HG03108 (cell line): ENCODE data around the gene ZNF536.
"Not testable (repeated sequence)": the region's sequence is repeated elsewhere in the genome, so short reads cannot be mapped to it uniquely, and the experiment has no call there.

ENCODE experiments used
- ATAC-seq: cut with Tn5 transposase; IDR thresholded peaks from one replicate; pipeline ENCODE4 v1.9.1; 2021; ENCODE audit warnings: moderate library complexity; ENCODE audit not compliant: unreplicated experiment

The ZNF536 gene

GRCh38 chr19:30386551-30387143 lies 14.5 kb downstream of the ZNF536 start:
- ATAC-seq, result no peak

DNA sequence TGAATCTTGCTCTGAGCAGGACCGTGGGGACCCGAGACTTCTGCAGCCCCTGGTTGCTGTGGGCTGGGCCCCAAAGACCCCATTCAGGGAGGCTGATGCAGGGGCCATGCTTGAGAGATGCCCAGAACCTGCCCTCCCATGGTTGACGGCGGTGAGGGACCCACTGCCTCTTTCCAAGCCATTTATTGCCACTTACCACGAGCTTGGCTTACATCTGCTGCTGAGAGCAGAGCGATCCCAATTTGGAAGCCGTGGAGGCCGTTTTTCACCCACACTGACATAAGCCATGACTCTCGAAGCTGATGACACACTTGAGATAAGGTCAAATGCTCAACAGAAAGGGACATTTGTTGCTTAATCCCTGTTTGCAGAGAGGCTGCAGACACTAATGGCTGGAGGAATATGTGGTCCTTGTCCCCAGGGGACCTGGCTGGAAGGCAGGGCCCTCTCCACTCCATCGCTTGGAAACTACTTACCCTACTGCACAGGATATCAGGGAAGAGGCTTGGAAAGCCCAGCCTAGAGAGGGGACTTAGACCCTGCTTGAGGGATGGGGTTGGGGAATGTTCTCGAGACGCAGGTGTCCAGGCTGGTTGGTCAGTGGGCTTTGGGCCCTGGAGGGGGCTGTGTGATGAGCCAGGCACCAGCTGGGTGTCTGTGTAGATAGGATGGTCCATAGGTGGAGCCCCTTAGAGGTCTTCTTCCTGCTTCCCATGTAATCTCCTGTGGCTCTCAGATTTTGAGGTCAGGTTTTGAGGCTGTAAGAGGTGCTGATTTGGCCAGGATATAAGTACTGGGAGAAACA lies 15.3 kb downstream of the ZNF536 start:
- no peak for ATAC-seq

- no peak for ATAC-seq
Observed at GRCh38 chr19:30388327-30388726, 16.1 kb downstream of the ZNF536 start.

GRCh38 chr19:30388819-30389218 lies 16.6 kb downstream of the ZNF536 start:
- ATAC-seq, result no peak

GRCh38 chr19:30390356-30390988 lies 18.3 kb downstream of the ZNF536 start:
- ATAC-seq, result no peak

DNA sequence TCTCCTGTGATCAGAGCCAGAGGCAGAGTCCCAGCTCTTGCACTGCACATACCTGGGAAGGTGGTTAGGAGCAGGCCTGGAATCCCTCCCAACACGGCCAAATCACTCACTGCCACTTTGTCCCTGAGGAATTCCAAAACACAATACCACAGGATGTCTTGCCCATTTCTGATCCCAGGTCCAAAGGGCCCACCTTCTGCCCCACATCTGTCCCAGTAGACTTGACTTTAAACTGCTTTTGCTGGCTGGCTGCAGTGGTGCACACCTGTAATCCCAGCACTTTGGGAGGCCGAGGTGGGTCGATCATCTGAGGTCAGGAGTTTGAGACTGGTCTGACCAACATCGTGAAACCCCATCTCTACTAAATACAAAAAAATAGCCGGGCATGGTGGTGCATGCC lies 18.9 kb downstream of the ZNF536 start:
- no peak for ATAC-seq

DNA sequence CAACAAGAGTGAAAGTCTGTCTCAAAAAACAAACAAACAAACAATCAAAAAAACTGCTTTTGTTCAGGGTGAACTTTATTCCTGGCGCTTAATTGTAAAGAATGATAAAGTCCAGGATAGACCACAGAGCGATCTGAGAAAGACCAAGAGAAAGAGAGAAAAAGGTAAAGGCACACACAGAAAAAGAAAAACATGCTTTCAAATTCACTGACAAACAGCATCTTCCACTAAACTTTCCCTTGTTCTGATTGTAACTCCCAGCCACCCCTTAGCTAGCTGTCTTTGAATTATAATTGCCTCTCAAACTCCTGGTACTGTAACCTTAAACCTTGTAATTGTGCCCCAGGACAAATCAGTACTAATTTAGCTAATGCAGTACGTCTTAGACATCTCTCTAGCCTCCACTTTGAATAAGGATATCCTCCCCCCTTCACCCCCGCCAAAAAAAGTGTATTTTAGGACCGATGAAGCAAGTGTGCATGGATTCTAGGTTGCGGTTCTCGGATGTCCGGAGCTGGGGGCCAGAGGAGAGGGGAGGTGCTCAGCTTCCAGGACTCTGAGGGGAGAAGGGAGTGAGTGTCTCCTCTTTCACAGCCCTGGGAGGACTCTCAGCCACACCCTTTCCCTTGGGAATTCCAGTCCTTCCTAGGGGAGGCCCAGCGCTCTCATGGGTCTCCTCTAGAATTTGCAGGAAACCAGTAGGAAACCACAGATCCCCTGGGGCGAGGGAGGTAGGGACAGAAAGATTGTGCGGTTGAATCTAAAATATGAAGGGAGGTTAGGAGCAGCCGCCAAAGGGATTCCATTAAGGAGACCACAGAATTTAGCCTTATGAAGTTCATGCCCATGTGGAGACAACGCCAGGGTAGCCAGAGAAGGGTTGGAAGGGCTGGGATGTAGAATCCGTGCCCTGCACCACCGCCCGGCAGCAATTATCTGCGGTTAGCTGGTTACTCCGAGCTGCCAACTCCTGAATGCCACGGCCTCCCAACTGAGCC lies 19.7 kb downstream of the ZNF536 start:
- no peak for ATAC-seq

- no peak for ATAC-seq
Observed at GRCh38 chr19:30393046-30393445, 20.9 kb downstream of the ZNF536 start.

- no peak for ATAC-seq
Observed at GRCh38 chr19:30393729-30394480, 21.7 kb downstream of the ZNF536 start.

DNA sequence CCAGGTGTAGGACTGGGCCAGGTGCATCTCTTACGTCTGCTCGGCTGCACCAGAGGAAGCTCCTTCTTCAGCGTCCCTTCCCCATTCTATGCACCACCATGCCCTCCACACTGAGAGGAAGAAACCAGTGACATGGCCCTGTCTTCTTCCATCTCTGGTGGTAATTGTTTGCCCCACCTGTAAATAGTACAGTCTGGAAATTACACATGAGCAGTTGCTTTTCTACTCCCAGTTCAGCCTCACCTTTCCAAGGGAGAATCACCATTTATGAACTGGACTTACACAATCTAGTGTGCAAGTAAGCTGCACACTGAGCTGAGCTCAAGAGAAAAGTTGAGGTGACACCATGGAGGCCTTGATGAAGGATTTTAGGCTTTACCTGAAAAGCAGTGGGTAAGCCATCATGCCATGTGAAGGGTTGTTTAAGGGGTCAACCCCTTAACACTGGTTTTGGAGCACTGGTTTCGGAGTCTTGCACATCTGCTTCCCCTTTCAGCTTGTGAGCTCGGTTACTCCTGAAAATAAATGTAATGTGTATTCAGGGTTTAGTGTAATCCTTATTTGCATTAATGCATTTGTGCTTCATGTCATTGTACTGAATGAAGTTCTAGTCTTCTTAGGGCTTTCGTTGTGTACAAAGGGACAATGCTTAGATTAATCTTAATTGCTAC lies 22.4 kb downstream of the ZNF536 start:
- ATAC-seq, result no peak

DNA sequence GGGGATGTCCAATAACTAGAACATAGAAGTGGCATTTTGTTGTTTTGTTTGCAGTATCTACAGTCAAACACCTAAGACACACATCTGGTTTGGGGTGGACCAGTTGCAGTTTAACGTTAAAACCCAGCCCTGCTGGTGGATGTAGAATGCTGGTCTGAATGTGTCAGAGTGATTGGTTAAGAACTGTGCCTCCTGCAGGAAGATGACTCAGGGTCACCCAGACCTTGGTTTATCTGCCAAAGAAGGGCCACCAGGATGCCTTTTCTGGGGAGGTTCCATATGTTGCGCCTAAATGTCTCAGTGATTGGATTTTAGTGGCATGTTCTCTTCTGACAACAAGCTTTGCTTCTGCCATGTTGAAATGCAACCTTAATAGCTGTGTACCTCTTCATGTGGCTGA lies 23.1 kb downstream of the ZNF536 start:
- ATAC-seq, result no peak

DNA sequence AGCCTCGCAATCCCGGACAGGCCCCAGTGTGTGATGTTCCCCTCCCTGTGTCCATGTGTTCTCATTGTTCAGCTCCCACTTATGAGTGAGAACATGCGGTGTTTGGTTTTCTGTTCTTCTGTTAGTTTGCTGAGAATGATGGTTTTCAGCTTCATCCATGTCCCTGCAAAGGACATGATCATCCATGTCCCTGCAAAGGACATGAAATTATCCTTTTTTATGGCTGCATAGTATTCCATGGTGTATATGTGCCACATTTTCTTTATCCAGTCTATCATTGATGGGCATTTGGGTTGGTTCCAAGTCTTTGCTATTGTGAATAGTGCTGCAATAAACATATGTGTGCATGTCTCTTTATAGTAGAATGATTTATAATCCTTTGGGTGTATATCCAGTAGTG lies 26.4 kb downstream of the ZNF536 start:
- not testable (repeated sequence) for ATAC-seq

DNA sequence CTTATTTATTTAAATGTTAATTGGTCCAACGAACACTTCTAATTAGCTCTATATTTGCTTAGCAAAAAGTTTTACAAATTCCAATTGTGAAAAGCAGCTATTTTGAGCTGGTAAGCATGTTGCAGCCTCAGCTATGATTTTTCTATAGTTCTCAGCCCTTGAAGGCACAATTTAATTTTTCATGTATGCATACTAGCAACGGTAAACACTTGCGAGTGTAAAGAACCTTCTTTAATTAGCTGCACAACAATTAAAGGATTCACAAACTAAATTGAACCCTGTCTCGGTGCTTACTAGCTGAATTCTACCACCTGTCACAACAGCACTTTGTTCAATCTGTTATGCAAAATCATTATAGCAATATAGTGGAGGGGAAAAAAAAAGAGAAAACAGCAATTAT lies 29.8 kb downstream of the ZNF536 start:
- no peak for ATAC-seq

DNA sequence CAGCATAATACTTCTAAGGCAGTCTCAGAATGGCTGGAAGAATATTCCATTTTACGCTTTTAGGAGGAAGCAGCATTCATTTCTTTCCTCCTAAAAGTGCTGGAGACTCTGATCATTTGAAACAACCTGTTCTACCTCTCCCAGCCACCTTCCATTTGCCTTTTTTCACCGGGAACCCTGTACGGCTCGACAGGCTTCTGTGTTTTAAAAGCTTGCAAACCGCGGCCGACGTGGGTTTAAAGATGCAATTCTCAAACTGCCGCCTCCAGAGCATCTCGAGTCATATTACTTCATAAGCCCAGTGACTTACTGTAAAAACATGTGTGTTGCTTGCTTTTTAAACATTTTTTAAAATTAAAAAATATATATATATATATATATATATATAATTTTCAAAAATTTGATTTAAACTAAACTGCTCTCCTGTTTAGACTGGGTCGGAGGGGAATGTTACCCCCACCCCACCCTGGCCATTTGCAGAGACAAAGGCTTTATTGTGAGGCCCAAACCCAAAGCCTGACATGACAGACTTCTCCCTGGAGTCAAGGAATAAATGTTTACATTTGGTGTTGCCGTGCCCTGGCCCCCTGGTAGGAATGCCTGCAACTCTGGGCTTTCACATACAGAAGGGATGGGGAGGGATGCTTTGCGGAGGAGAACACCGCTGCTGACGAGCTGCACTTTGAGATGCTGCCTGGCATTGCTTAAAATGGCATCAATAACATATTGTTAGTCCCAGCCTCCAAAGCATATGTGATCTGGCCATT lies 30.4 kb downstream of the ZNF536 start:
- ATAC-seq, result no peak

DNA sequence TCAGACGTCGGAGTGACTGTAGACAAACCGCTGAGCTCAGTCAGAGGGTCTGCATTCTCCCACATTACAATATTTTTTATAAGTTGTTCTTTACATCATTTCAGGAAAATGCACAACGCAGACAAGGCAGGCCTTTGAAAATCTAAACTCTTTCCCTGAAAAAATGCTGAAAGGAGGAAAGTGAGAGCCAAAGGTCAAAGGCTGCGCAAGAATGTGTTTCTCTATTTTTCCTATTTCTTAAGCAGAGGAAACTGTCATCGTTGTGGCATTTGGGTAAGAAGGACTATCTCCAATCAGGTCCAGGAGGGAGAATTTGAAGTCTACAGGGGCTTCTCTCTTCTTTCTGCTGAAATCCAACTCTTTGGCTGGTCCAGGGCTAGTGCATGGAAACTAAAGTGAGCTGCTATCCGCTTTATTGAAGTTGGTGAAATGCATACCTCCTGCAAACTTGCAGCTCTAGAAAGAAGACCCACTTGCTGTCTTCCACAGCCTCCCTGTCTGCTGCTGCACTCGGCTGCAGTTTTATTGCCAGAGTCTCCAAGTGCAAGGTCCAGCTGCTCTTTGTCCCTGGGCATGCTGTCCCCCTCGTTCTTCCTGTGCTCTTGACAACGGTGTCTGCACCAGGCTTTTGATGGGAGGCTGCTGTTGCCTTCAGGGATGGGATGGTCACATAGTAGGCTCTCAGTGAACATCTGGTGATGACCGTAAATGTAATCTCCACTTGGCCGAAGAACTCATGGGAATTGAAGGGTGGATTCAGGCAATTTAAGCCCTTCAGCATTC lies 31.2 kb downstream of the ZNF536 start:
- no peak for ATAC-seq

GRCh38 chr19:30406220-30407067 lies 34.3 kb downstream of the ZNF536 start:
- no peak for ATAC-seq

DNA sequence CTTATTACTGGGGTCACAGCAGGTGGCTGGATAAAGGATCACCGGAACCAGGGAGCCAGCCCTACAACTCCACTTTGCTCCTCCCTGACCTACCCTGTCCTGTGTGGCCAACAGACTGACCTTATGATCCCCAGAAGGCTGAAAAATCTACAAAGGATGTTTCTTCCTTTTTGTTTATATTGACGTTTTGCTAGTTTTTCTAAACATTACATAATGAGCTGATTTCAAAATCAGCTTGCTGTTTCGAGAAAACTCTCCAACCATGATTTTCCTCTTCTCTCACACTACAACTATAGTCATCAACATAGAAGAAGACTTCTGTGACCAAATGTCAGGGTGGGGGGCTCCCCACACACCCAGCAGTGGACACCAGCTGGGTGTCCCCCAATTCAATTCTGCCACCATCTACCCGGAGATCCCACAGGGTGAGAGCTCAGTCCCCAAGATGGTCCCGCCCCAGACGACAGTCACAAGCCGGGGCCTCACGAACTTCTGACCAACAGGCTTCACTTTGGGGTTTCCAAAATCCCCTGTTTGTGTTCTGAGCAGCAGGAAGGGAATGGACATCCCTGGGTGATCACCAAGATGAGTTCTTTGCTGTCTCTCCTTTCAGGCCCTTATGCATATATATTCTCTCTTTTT lies 35.0 kb downstream of the ZNF536 start:
- ATAC-seq, result no peak
